ENCODE data around the gene KIAA1755. TPM values are rescaled to one million over a fixed set of nuclear protein-coding genes. Genes with fewer than 3 reads are reported as not detected.

The KIAA1755 gene
- total RNA-seq, 1 experiment from 2014 or later: 0.17 TPM

GRCh38 chr20:38294076-38294591 lies 33.6 kb upstream of the KIAA1755 start:
- H3K23me2 ChIP-seq (ENCODE audit: insufficient read length, low read depth, low read length, poor library complexity, severe bottlenecking): no peaks in the 10 kb centered on the region
- H3K9me3 ChIP-seq (ENCODE audit: control insufficient read depth, low read depth, low read length): no peaks in the 10 kb centered on the region
- H3K4ac ChIP-seq (ENCODE audit: low read depth, low read length): no peak overlapping the region
- H3K79me2 ChIP-seq (ENCODE audit: insufficient read depth, low read length): no peaks in the 10 kb centered on the region
- no peak overlapping the region for H2BK15ac ChIP-seq (ENCODE audit: low read depth, low read length)
- H4K8ac ChIP-seq (replicated peaks; ENCODE audit: insufficient read length, low read depth, low read length): no peak overlapping the region
- H3K27me3 ChIP-seq (ENCODE audit: insufficient read depth, low read length): no peaks in the 10 kb centered on the region
- H3K4me2 ChIP-seq (ENCODE audit: insufficient read depth, insufficient read length, low read length): no peak overlapping the region
- H2BK12ac ChIP-seq (ENCODE audit: insufficient read length, low read depth, low read length): no peak overlapping the region
- no peaks in the 10 kb centered on the region; the same call in 1 of the 2 replicates for H3K4me1 ChIP-seq (ENCODE audit: insufficient read depth, low read length)
- peaks cover 17 to 22% of the 10 kb centered on the region in 2 experiments for H3K4me1 Mint-ChIP-seq
- H2BK5ac ChIP-seq (ENCODE audit: insufficient read length, low read length): no peak overlapping the region
- H2BK20ac ChIP-seq (ENCODE audit: low read depth, low read length, poor library complexity, severe bottlenecking): no peak overlapping the region
- H3K14ac ChIP-seq (ENCODE audit: insufficient read depth, low read length): no peak overlapping the region; the same call in 1 of the 2 replicates
- H3K9me3 Mint-ChIP-seq: no peaks in the 10 kb centered on the region; a peak in 1 of 5 replicates
- no peak for DNase-seq
- H3T11ph ChIP-seq (ENCODE audit: low read length): no peak overlapping the region
- H3K27ac Mint-ChIP-seq: peak overlapping the region in 1 of 3 experiments; percentile 38; a peak in 1 of 7 replicates
- H2AK5ac ChIP-seq (ENCODE audit: insufficient read length, low read length): no peak overlapping the region
- H3K4me3 Mint-ChIP-seq: no peak overlapping the region
- no peaks in the 10 kb centered on the region for H4K20me1 ChIP-seq (ENCODE audit: control insufficient read depth, insufficient read depth, insufficient read length)
- no peaks in the 10 kb centered on the region for H3K27me3 Mint-ChIP-seq (ENCODE audit: low read depth)
- H3K23ac ChIP-seq (ENCODE audit: insufficient read length, low read depth, low read length): no peak overlapping the region
- no peak for TF ChIP-seq CTCF (conservative IDR thresholded peaks at IDR 0.05)
- no peak overlapping the region for H3K18ac ChIP-seq (ENCODE audit: insufficient read length, low read depth, low read length)
- no peaks in the 10 kb centered on the region for H3K79me1 ChIP-seq (ENCODE audit: insufficient read depth, low read depth, low read length, poor library complexity, severe bottlenecking)
- WGBS (ENCODE audit: extremely low coverage, insufficient read length, low lambda C conversion rate): no CpG with 5 or more reads among the region's 11 CpGs
- H3K9ac ChIP-seq (ENCODE audit: extremely low read depth, insufficient read length, low read length): no peak overlapping the region
- H3K56ac ChIP-seq (ENCODE audit: insufficient read length, low read depth, low read length): no peak overlapping the region
- H3K36me3 Mint-ChIP-seq (ENCODE audit: insufficient read depth in 1 of 3, low read depth in 3 of 3): no peaks in the 10 kb centered on the region; a peak in 1 of 7 replicates
- no peak overlapping the region for H4K91ac ChIP-seq (ENCODE audit: insufficient read length, low read depth, low read length)
- H2AFZ ChIP-seq (ENCODE audit: low read length): no peak overlapping the region
- no peak overlapping the region for H2BK120ac ChIP-seq (ENCODE audit: low read depth, low read length, poor library complexity, severe bottlenecking)
- H4K5ac ChIP-seq (ENCODE audit: insufficient read length, low read depth, low read length): no peak overlapping the region
- H3K27ac ChIP-seq (ENCODE audit: insufficient read length, low read depth, low read length): no peak overlapping the region

Data from H9 (cell line).